ENCODE measurements around the gene FAM131B. TPM values are rescaled to one million over a fixed set of nuclear protein-coding genes. Genes with fewer than 3 reads are reported as not detected.

Gene FAM131B
- total and polyA plus RNA-seq, 2 of the 13 experiments (the other 11 are each of a cell fraction or from before 2014, with no cell fraction given): 0.07 TPM; not detected in 1

DNA sequence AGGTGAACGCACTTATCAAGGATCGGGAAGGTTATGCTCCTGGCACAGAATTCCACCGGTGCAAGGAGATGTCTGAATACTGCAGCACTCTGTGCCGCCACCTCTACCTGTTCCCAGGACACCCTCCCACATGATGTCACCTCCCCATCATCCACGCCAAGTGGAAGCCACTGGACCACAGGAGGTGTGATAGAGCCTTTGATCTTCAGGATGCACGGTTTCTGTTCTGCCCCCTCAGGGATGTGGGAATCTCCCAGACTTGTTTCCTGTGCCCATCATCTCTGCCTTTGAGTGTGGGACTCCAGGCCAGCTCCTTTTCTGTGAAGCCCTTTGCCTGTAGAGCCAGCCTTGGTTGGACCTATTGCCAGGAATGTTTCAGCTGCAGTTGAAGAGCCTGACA, 57.6 kb downstream of the FAM131B start:
- Histone ChIP-seq H3K9ac (ENCODE audit: insufficient read depth, low read depth, low read length) (no peak overlapping the region), H3K27me3 (ENCODE audit: control insufficient read depth in 1 of 2, insufficient read depth in 2 of 2, low read length in 2 of 2) (no peaks in the 10 kb centered on the region), H3K36me3 (replicated peaks in 1 of 2; ENCODE audit: control insufficient read depth in 1 of 2, insufficient read depth in 2 of 2, low read length in 2 of 2) (peaks cover 25 to 77% of the 10 kb centered on the region in 2 experiments), H3K4me3 (replicated peaks in 1 of 3; ENCODE audit: insufficient read depth in 1 of 3, low read depth in 2 of 3, low read length in 3 of 3) (no peak overlapping the region), H2AFZ (ENCODE audit: low read length) (no peak overlapping the region), H3K79me2 (ENCODE audit: insufficient read depth, low read length) (no peaks in the 10 kb centered on the region), H3K9me3 (ENCODE audit: low read length) (no peaks in the 10 kb centered on the region), H3K27ac (ENCODE audit: extremely low read length, insufficient read depth, low read length) (no peak overlapping the region), H3K4me1 (ENCODE audit: insufficient read depth, low read length) (no peaks in the 10 kb centered on the region), H3K4me2 (ENCODE audit: low read depth, low read length) (no peak overlapping the region), H4K20me1 (ENCODE audit: insufficient read depth, low read length) (no peaks in the 10 kb centered on the region; the same call in 1 of the 2 replicates)
- POLR2A ChIA-PET: no interaction called here
- DNase-seq (ENCODE audit: low spot score) (no peak), FAIRE-seq (no peak), ATAC-seq (peak; percentile 24; the same call in 2 of the 3 replicates)
- CTCF ChIA-PET (ENCODE audit: low intra/inter-chr PET ratio, low total read pairs): interaction anchor here (1.8 kb wide), 1 partner anchor 64 kb away, joined by 35 read pairs; no protein-coding TSS in a partner anchor
- in situ Hi-C loops (cut with HindIII; ENCODE audit: extremely low pct_ligation_motif_present, low pct_unique_long_range_greater_than_20kb): loop anchor here (5.0 kb wide), 1 partner anchor 63 kb away; no protein-coding TSS in a partner anchor
- intact Hi-C loops (cut with micrococcal nuclease; ENCODE audit: unreplicated experiment): loop anchor here (1.0 to 10.0 kb wide), 3 partner anchors 16 to 300 kb away; no protein-coding TSS in a partner anchor
- no TSS peak for BruUV-seq (replicated peaks)
- TF ChIP-seq ZNF609 (CRISPR knock-in tag; IDR thresholded peaks at IDR 0.05; ENCODE audit: borderline replicate concordance) (no peak), ZNF747 (CRISPR knock-in tag; IDR thresholded peaks at IDR 0.05; ENCODE audit: borderline replicate concordance) (no peak)
- WGBS (ENCODE audit: low lambda C conversion rate): 100% methylated on average over 6 of the region's 6 CpGs

Data from HepG2 (cell line).